GM10248 (cell line): ENCODE data around the gene C9orf50.

Source experiments
- CTCF ChIA-PET: fragments of 300-600 bp; sonication (Branson Sonifier 250); formaldehyde crosslinking; extraction: SDS; loops from one replicate; lab custom pipeline; 2021; ENCODE audit warnings: antibody characterized with exemption; lab: Yijun Ruan, JAX
- POLR2A ChIA-PET: fragments of 350-650 bp; sonication (Branson Sonifier 250); formaldehyde crosslinking; extraction: SDS; loops from one replicate; lab custom pipeline; 2020; ENCODE audit warnings: antibody characterized with exemption; lab: Yijun Ruan, JAX
- DNase-seq: peaks from one replicate; pipeline ENCODE4 v3.0.0; 2012; ENCODE audit errors: extremely low spot score
- CTCF ChIP-seq: IDR thresholded peaks from 2 replicates; pipeline ENCODE4 v1.5.1; 2012; ENCODE audit warnings: mild to moderate bottlenecking, low read depth; ENCODE audit errors: extremely low read depth, missing control alignments, control extremely low read depth

C9orf50 gene

GRCh38 chr9:129633848-129634247 lies 12.9 kb upstream of the C9orf50 start:
- ChIA-PET POLR2A (interaction anchor here (0.6 kb wide), 1 partner anchor 471 kb away, joined by 3 read pairs; no protein-coding TSS in a partner anchor), CTCF (interaction anchor here (2.4 kb wide), 1 partner anchor 9 kb away, joined by 15 read pairs; no protein-coding TSS in a partner anchor)
- no peak for TF ChIP-seq CTCF

GRCh38 chr9:129633207-129633606 lies 12.3 kb upstream of the C9orf50 start:
- ChIA-PET POLR2A (interaction anchor here (0.6 kb wide), 1 partner anchor 470 kb away, joined by 3 read pairs; no protein-coding TSS in a partner anchor), CTCF (interaction anchor here (2.4 kb wide), 1 partner anchor 9 kb away, joined by 15 read pairs; no protein-coding TSS in a partner anchor)
- DNase-seq: no peak
- TF ChIP-seq CTCF: no peak

More at GRCh38 chr9:129633848-129634247, 12.9 kb upstream of the C9orf50 start:
- no peak for DNase-seq

GRCh38 chr9:129632460-129632859 lies 11.6 kb upstream of the C9orf50 start:
- ChIA-PET POLR2A (no interaction called here), CTCF (interaction anchor here (4.3 kb wide), 1 partner anchor 9 kb away, joined by 29 read pairs; the partner anchor contains the start of gene ASB6)
- TF ChIP-seq CTCF: no peak
- no peak for DNase-seq

- ChIA-PET CTCF (interaction anchor here (4.3 kb wide), 1 partner anchor 10 kb away, joined by 29 read pairs; the partner anchor contains the start of gene ASB6), POLR2A (no interaction called here)
- no peak for DNase-seq
- TF ChIP-seq CTCF: no peak
Observed at GRCh38 chr9:129631674-129632129, 10.8 kb upstream of the C9orf50 start.

- ChIA-PET POLR2A (no interaction called here), CTCF (interaction anchor here (0.8 to 4.3 kb wide), 5 partner anchors 11 to 487 kb away, joined by 3 to 29 read pairs (median 3); partner anchors contain the start of genes ASB6 and C9orf50)
- no peak for DNase-seq
- no peak for TF ChIP-seq CTCF
Observed at GRCh38 chr9:129630967-129631673, 10.2 kb upstream of the C9orf50 start.

- no peak for DNase-seq
- POLR2A ChIA-PET: no interaction called here
- CTCF ChIA-PET: interaction anchor here (1.1 to 10.3 kb wide), 3 partner anchors 9 to 493 kb away, joined by 3 to 308 read pairs (median 29); partner anchors contain the start of gene ASB6
- TF ChIP-seq CTCF: no peak
Observed at GRCh38 chr9:129629251-129629820, 8.4 kb upstream of the C9orf50 start.
